HG03342 (cell line): Measurements from ENCODE around the gene HINFP.

Source experiments
- ATAC-seq: cut with Tn5 transposase; IDR thresholded peaks from one replicate; pipeline ENCODE4 v1.9.1; 2021; ENCODE audit warnings: mild to moderate bottlenecking, moderate library complexity; ENCODE audit not compliant: unreplicated experiment

The HINFP gene, protein sequence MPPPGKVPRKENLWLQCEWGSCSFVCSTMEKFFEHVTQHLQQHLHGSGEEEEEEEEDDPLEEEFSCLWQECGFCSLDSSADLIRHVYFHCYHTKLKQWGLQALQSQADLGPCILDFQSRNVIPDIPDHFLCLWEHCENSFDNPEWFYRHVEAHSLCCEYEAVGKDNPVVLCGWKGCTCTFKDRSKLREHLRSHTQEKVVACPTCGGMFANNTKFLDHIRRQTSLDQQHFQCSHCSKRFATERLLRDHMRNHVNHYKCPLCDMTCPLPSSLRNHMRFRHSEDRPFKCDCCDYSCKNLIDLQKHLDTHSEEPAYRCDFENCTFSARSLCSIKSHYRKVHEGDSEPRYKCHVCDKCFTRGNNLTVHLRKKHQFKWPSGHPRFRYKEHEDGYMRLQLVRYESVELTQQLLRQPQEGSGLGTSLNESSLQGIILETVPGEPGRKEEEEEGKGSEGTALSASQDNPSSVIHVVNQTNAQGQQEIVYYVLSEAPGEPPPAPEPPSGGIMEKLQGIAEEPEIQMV

DNA sequence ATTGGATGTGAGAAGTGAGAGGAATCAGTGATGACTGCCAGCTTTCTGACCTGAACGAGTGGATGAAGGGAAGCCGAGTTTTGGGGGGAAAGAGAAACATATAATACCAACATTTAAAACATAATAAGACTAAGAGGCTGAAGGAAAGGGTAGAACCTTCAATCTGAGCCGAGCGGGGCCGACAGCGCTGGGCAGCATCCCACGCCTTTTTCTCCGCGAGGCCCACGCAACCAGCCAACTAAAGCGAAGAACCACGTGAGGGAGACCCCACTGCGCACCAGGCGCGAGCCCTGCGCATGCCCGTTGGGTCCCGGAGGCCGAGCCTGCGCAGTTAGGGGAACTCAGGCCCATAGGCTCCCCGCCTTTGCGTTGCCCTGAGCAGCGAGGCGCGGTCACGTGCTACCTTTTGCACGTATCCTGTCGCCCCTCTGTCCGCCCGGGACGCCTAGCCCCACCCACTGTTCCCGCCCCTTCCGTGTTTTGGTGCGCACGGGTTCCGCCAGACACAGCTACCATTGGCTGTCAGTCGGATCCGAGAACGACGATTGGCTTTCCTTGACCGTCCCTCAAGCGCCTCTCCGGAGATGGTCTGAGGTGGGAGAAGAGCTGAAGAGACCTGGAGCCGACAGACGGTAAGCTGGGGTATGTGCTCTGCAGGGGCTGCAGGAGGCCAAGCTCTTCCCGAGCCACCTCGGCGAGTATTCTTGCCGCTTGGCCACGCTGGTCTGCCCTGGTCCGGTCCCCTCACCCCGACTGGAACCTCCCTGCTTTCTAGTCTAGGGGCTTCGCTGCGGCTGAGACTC is at the start of gene HINFP:
HINFP (plus strand) TSS at position 573 of the 803 bp plus-strand sequence. CDS start 5,365 bp downstream, outside the sequence.
- ATAC-seq: peak; percentile 95

DNA sequence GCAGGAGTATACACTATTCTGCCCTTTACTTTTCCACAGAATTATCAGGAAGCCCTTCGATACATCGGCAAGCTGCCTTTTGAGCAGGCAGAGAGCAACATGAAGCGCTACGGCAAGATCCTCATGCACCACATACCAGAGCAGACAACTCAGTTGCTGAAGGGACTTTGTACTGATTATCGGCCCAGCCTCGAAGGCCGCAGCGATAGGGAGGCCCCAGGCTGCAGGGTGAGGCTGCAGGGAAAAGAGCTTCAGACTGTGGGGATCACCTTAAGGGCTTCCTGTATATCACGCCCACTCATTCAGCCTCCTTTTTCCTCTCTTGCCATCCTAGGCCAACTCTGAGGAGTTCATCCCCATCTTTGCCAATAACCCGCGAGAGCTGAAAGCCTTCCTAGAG is 43.5 kb upstream of the HINFP start:
- ATAC-seq: no peak

DNA sequence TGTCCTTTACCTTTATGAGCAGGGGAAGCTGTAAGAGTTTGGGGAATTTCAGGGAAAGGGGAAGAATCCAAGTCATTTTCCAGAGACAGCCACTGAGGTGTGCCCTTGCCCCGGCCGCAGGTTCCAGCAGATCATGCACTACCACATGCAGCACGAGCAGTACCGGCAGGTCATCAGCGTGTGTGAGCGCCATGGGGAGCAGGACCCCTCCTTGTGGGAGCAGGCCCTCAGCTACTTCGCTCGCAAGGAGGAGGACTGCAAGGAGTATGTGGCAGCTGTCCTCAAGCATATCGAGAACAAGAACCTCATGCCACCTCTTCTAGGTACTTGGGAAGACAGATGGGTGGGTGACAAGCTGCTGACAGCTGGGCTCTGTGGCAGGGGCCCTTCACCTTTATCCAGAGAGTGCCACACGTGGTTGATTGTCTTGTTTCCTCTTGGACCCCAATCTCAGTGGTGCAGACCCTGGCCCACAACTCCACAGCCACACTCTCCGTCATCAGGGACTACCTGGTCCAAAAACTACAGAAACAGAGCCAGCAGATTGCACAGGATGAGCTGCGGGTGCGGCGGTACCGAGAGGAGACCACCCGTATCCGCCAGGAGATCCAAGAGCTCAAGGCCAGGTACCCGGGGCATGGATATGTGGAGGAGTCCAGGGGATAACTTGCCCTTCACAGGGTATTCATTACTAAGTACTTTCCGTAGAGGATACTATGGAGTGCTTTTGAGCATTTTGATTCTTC is 42.5 kb upstream of the HINFP start:
- ATAC-seq: no peak

DNA sequence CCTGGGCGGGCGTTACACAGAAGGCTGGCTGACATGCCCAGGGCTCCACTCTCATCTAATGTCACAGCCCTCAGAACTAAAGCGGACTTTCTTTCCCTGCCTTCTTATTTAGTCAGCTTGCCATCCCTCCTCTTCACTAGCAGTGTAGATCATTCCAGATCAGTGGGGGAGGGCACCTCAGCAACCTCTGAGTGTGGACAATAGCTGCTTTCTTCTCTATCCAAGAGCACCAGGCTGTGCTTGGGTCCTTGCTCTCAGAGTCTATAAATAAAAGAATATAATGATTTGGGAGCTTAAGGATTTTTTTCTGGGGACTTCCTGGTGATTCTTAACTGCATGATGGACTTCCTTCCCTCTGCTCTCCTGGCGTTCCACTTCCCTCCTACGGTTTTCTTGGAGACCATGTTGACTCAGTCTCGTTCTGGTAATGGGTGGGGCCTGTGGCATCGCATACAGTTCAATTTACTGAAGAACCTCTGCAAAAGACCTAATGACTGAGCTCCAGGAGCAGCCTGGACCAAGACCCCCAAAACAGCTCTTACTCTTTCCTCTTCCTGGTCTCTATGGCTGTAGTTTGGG is 39.6 kb upstream of the HINFP start:
- no peak for ATAC-seq

DNA sequence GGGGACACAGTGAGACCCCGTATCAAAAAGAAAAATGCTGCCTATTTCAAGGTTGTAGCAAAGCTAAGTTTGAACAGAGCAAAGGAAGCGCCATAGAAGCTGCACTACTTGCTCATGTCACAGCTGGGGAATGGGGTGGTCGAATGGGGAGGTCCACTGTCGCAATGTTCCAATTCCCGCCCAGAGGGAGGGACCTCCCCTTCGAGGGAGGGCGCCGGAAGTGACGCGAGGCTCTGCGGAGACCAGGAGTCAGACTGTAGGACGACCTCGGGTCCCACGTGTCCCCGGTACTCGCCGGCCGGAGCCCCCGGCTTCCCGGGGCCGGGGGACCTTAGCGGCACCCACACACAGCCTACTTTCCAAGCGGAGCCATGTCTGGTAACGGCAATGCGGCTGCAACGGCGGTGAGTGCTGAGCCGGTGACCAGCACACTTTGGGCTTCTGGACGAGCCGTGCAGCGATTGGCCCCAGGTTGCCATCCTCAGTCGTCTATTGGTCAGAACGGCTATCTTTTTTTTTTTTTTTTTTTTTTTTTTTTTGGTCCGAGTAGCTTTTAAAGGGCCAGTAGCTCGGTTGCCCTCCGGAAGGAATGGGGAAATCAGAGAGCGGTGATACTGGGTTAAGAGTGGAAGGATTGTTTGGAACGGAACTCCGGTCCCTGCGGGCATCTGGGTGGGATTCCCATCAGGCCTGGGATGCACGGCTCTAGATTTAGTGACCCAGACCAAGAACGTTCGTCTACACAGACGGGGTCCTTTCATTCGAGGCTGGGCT is 36.5 kb upstream of the HINFP start, which contains the start of gene HMBS:
HMBS (plus strand) TSS at position 219 of the 774 bp plus-strand sequence; CDS start at position 372, 153 bp downstream.
- peak; percentile 84 for ATAC-seq

DNA sequence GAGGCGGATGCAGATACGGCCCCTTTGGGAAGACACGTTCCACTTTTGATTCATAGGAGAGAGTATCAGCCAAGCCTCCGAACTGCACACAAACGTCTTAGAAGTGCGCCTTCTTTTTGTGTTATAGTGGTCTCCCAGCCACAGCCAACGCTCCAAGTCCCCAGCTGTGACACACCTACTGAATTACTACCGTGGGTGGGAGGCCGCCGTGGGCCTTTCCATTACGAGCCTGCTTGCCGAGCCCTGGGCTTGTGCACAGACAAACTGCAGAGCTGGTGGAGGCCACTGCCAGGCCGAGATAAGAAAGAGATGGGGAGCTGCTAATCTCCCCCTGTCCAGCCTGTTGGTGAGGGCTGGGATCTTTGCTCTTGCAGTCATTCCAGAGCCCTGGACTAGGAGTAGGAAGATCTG is 35.9 kb upstream of the HINFP start:
- peak; percentile 5 for ATAC-seq

DNA sequence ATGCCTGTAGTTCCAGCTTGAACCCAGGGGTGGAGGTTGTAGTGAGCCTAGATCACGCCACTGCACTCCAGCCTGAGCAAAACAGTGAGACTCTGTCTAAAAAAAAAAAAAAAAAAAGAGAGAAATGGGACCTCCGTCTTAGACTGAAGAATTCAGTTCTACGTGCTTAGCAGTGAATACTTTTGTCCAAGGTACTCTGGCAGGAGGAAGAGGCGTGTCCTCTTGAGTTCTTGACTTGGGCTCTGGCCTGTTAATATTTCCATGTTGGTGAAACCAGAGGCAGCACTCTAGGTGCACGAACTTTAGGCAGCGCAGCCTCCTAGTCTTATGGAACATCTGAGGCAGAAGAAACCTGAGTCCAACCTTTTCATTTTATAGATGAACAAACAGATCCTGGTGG is 34.3 kb upstream of the HINFP start:
- ATAC-seq: no peak

DNA sequence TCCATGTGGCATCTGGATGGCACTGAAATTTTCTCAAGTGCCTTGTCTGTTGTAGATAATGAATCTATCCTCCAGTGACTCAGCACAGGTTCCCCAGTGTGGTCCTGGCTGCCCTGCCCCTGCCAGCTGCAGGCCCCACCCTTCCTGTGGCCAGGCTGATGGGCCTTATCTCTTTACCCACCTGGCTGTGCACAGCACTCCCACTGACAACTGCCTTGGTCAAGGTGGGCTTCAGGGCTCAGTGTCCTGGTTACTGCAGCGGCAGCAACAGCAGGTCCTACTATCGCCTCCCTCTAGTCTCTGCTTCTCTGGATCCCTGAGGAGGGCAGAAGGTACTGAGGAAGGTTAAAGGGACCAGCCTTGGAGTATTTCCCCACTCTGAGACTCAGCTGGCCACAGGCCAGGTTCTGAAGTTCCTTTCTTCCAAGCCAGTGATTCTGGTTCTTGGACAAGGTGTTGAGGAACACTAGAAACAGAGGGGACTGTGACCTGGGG is 33.6 kb upstream of the HINFP start:
- no peak for ATAC-seq

DNA sequence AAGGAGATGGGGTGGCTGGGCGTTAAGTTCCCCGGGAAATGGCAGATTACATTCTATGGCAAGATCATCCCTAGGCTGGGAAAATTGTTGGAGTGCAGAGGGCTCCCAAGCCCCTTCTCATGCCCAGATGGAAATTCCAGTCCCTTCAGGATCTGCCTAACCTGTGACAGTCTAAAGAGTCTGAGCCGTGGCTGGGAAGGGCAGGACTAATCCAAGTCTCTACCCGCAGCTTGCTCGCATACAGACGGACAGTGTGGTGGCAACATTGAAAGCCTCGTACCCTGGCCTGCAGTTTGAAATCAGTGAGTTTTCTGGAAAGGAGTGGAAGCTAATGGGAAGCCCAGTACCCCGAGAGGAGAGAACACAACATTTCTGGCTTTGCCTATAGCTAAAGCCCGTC is 33.0 kb upstream of the HINFP start:
- no peak for ATAC-seq

DNA sequence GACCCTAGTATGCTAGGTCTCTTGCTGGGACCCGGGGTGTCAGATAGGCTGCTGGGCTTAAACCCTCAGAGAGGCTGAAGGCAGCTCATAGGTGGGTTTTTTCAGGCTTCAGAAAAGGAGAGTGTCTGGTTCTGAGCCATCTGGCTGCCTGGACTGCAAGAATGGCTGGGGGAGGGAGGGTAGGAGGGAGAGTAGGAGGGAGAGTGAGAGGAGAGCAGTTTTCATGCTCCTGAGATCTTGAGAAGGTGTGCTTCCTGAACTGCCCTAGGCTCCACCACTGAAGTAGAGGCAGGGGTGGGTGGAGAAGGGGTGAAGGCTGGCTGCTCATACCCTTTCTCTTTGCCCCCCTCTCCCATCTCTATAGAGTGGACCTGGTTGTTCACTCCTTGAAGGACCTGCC is 32.1 kb upstream of the HINFP start:
- no peak for ATAC-seq

DNA sequence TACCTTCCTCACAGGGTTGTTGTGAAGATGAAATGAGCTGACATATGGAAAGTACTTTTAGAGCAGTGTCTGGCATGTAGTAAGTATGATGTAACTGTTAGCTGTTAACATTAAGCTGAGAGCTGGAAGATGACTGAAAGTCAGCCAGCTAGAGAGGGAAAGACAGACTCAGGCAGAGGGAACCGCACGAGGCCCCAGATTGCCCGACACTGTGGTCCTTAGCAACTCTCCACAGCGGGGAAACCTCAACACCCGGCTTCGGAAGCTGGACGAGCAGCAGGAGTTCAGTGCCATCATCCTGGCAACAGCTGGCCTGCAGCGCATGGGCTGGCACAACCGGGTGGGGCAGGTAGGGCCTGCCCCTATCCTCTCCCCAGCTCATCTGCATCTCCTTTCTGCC is 30.2 kb upstream of the HINFP start:
- ATAC-seq: no peak

DNA sequence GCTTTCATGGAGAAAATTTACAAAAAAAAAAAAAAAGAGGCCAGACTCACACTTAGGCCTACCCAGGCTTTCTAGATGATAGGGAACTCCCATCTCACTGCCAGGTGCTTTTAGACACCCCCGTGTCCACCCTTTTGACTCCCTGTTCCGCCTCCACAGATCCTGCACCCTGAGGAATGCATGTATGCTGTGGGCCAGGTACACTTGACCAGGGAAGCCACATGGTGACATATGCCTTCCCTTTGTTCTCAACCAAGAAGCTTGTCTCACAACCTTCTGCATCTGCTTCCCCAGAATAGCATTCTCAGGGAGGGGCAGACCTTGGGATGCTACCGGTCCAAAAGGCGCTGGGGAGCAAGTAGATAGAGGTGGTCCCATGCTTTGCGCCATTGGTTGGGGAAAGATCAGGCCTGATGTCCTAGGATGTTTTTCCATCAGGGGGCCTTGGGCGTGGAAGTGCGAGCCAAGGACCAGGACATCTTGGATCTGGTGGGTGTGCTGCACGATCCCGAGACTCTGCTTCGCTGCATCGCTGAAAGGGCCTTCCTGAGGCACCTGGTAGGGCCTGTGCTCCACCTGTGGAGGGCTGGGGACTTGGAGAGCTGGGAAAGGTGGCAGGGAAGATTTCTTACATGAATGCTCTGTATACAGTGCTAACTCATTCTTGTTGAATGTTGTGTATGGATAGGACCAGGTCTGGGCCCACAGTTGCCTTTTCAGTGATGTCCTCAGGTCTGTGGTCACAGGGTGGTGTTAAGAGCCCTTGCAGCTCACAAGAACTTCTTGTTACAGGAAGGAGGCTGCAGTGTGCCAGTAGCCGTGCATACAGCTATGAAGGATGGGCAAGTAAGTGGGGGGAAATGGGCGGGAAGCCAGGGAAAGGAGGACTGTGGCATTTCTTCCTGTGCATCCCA is 29.2 kb upstream of the HINFP start:
- no peak for ATAC-seq

DNA sequence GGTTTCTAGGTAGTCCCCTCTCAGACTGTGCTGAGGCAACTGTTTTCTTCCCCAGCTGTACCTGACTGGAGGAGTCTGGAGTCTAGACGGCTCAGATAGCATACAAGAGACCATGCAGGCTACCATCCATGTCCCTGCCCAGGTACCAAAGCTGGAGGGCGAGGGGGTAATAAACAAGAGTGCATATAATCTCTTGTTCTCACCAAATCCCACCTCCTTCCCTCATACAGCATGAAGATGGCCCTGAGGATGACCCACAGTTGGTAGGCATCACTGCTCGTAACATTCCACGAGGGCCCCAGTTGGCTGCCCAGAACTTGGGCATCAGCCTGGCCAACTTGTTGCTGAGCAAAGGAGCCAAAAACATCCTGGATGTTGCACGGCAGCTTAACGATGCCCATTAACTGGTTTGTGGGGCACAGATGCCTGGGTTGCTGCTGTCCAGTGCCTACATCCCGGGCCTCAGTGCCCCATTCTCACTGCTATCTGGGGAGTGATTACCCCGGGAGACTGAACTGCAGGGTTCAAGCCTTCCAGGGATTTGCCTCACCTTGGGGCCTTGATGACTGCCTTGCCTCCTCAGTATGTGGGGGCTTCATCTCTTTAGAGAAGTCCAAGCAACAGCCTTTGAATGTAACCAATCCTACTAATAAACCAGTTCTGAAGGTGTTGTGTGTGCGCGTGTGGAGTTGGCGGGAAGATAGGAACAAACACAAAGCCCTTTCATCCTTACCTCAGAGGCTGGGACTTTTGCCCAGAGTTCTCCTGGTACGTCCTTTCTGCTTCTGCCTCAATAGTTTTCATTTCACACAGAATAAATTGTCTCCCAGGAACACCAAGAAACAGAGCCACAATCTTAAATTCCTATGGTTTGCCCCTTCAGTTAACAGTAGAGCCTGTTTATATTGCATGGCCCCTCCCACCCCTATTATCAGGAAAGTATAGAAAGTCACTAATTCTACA is 28.2 kb upstream of the HINFP start:
- no peak for ATAC-seq

DNA sequence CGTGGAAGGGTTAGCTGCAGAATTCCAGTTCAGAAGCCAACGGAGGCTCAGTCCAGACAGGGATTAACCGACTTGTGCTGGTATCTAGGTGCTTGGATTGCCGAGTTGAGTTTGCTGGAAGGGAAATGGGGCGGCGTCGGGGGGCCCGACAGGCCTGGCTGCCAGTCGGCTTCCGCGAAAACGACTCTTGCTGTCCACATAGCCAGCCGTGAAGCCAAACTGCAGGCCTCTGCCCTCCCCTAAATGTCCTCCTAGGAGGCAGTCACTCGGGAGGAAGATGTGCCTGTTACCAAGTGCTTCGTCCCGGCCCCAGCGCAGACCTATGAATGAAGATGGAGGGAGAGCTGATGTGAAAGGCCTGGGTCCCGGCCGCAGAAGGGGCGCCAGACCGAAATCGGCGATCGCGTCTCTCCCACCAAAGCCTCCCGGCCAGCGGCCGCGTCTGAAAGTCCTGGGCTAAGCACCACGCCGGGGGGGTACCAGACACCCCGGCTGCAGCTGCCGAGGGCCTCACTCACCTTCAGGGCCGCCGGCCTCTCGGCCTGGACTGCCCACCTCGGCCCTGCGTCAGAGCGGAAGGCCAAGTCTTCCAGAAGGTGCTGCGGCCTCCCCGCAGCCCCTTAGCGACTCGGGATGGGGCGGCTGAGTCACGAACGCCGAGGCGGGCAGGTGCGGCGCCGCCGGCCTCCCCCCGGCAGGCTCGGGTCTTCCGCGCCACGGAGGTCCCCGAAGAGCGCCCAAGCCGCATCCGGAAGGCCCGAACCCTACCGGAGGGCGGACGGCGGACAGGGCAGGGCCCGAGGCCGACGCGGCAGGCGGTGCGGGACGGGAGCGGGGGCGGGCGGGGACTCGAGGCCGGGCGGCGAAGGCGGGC is 27.2 kb upstream of the HINFP start:
- no peak for ATAC-seq

DNA sequence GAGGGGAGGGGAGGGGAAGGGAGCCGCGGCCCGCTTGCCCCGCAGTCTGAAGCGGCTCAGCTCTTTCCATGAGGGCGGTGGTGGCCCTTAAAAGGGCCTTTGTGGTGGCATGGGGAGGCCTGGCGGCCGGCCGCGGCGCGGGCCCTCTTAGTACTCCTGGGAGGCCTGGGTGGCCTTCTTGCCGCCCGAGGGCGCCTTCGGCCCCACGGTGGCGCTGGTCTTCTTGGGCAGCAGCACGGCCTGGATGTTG is 26.6 kb upstream of the HINFP start:
- ATAC-seq: peak; percentile 31

DNA sequence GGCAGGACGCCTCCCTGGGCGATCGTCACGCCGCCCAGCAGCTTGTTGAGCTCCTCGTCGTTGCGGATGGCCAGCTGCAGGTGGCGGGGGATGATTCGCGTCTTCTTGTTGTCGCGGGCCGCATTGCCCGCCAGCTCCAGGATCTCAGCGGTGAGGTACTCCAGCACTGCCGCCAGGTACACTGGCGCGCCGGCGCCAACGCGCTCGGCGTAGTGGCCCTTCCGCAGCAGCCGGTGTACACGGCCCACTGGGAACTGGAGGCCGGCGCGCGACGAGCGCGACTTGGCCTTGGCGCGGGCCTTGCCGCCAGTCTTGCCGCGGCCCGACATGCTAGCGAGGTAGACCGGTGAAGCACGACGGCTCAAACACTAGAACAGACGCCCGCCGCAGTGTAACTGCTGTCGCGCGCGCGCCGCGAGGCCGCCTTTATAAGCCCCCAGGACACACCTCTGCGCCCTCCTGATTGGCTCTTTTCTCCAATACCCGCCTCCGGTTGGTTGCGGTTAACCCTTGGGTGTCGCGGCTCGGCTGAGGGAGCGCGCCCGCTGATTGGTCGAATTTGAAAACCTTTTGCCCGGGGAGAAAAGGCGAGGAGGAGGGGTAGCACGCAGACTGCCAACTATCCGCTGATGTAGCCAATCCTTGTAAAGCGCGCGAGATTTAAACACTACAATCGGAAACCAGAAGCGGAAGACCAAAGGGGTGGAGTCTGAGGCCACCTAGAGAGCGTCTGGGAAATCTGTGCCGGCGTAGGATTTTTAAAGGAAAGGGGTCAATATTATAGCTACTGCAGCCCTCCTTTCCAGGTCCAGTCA is 26.1 kb upstream of the HINFP start:
- ATAC-seq: peak; percentile 80
